Mesenchymal stem cell (in vitro differentiated cells and primary cell): ENCODE measurements around the gene RHEX.

ENCODE experiments used
- DNase-seq: peaks from one replicate; pipeline ENCODE4 v3.0.0-alpha.2; 2013
- H2AFZ ChIP-seq: one replicate; pipeline ENCODE4 v1.6.1; 2013; ENCODE audit warnings: low read depth, mild to moderate bottlenecking, control low read depth, inconsistent platforms, low read length, moderate library complexity
- H2AK5ac ChIP-seq: 2 replicates; pipeline ENCODE4 v1.6.1; 2013; ENCODE audit warnings: low read length, moderate library complexity, mild to moderate bottlenecking, inconsistent platforms; ENCODE audit not compliant: severe bottlenecking
- H2BK120ac ChIP-seq: one replicate; pipeline ENCODE4 v1.6.1; 2013; ENCODE audit warnings: low read depth, mild to moderate bottlenecking, inconsistent platforms, low read length, moderate library complexity
- H2BK12ac ChIP-seq, 2 experiments: one replicate each; pipeline ENCODE4 v1.6.1; 2013; ENCODE audit warnings: inconsistent platforms in 2 of 2, low read length in 2 of 2, mild to moderate bottlenecking in 2 of 2, moderate library complexity in 2 of 2, control low read depth in 1 of 2
- H2BK15ac ChIP-seq: one replicate; pipeline ENCODE4 v1.6.1; 2013; ENCODE audit warnings: mild to moderate bottlenecking, low read depth, inconsistent platforms; ENCODE audit not compliant: poor library complexity, severe bottlenecking
- H2BK5ac ChIP-seq: 2 replicates; pipeline ENCODE4 v1.6.1; 2013; ENCODE audit warnings: low read depth, mild to moderate bottlenecking, low read length, control low read depth, inconsistent platforms; ENCODE audit not compliant: poor library complexity, severe bottlenecking
- H3K14ac ChIP-seq, 2 experiments: one replicate each; pipeline ENCODE4 v1.6.1; 2013; ENCODE audit warnings: inconsistent platforms in 2 of 2, low read length in 2 of 2, control low read depth in 1 of 2, mild to moderate bottlenecking in 1 of 2, moderate library complexity in 1 of 2
- H3K18ac ChIP-seq, 2 experiments: one replicate each; pipeline ENCODE4 v1.6.1; 2013; ENCODE audit warnings: inconsistent platforms in 2 of 2, low read length in 2 of 2, control low read depth in 1 of 2, low read depth in 1 of 2, mild to moderate bottlenecking in 1 of 2
- H3K23ac ChIP-seq, 2 experiments: one replicate each; pipeline ENCODE4 v1.6.1; 2013; ENCODE audit warnings: inconsistent platforms in 2 of 2, low read length in 2 of 2, mild to moderate bottlenecking in 2 of 2, moderate library complexity in 2 of 2, control low read depth in 1 of 2
- H3K27ac ChIP-seq: 2 replicates; pipeline ENCODE4 v1.5.1; 2013; ENCODE audit warnings: mild to moderate bottlenecking, moderate library complexity, low read length, control low read depth, inconsistent platforms; ENCODE audit not compliant: poor library complexity, severe bottlenecking
- H3K27me3 ChIP-seq, 2 experiments: 2 replicates each; pipeline versions ENCODE4 v1.6.1 to v1.7.0; 2013; ENCODE audit warnings: low read length in 2 of 2, mild to moderate bottlenecking in 2 of 2, moderate library complexity in 2 of 2, control low read depth in 1 of 2, inconsistent platforms in 1 of 2; ENCODE audit not compliant: control insufficient read depth in 1 of 2, insufficient read depth in 1 of 2
- H3K36me3 ChIP-seq, 2 experiments: 2 replicates each; pipeline versions ENCODE4 v1.6.1 to v1.7.0; 2013; ENCODE audit warnings: low read length in 2 of 2, control low read depth in 1 of 2, inconsistent platforms in 1 of 2, low read depth in 1 of 2, mild to moderate bottlenecking in 1 of 2; ENCODE audit not compliant: insufficient read depth in 2 of 2, control insufficient read depth in 1 of 2
- H3K4ac ChIP-seq, 2 experiments: one replicate each; pipeline ENCODE4 v1.6.1; 2013; ENCODE audit warnings: inconsistent platforms in 2 of 2, low read length in 2 of 2, mild to moderate bottlenecking in 2 of 2, moderate library complexity in 2 of 2, control low read depth in 1 of 2, low read depth in 1 of 2
- H3K4me1 ChIP-seq: 2 replicates; pipeline ENCODE4 v1.6.1; 2013; ENCODE audit warnings: low read depth, low read length, control low read depth; ENCODE audit not compliant: control insufficient read depth, insufficient read depth
- H3K4me2 ChIP-seq: 2 replicates; pipeline ENCODE4 v1.6.1; 2013; ENCODE audit warnings: low read length, mild to moderate bottlenecking, inconsistent platforms; ENCODE audit not compliant: poor library complexity, severe bottlenecking
- H3K4me3 ChIP-seq, 2 experiments: 2 replicates each; pipeline versions ENCODE4 v1.5.1 to v1.7.0; 2013; ENCODE audit warnings: low read length in 2 of 2, mild to moderate bottlenecking in 2 of 2, control low read depth in 1 of 2, low read depth in 1 of 2; ENCODE audit not compliant: insufficient read depth in 1 of 2
- H3K79me1 ChIP-seq: replicated peaks from 2 replicates; pipeline ENCODE4 v1.6.1; 2013; ENCODE audit warnings: mild to moderate bottlenecking, control low read depth, low read length, inconsistent platforms; ENCODE audit not compliant: poor library complexity, severe bottlenecking
- H3K9ac ChIP-seq: 2 replicates; pipeline ENCODE4 v1.7.0; 2013; ENCODE audit warnings: mild to moderate bottlenecking, low read length, moderate library complexity
- H3K9me3 ChIP-seq: 2 replicates; pipeline ENCODE4 v1.7.0; 2013; ENCODE audit warnings: mild to moderate bottlenecking, low read length; ENCODE audit not compliant: control insufficient read depth
- H4K8ac ChIP-seq: one replicate; pipeline ENCODE4 v1.6.1; 2013; ENCODE audit warnings: inconsistent platforms, mild to moderate bottlenecking, low read length, moderate library complexity
- H4K91ac ChIP-seq: one replicate; pipeline ENCODE4 v1.6.1; 2013; ENCODE audit warnings: mild to moderate bottlenecking, low read length, inconsistent platforms
- WGBS: methylation state at CpG from one replicate; pipeline ENCODE4 v1.1.7; 2013; ENCODE audit warnings: mixed read lengths; 5-methylcytosine and 5-hydroxymethylcytosine counted together

RHEX gene

GRCh38 chr1:206030191-206030590 lies 22.8 kb upstream of the RHEX start:
- no peak overlapping the region for H3K27ac ChIP-seq
- no peak overlapping the region for H2BK120ac ChIP-seq
- H4K91ac ChIP-seq, result no peak overlapping the region
- no peak overlapping the region for H2BK15ac ChIP-seq
- H3K36me3 ChIP-seq, result no peaks in the 10 kb centered on the region
- no peak overlapping the region for H4K8ac ChIP-seq
- no peak overlapping the region for H3K4ac ChIP-seq
- no peak overlapping the region for H2AK5ac ChIP-seq
- no peak overlapping the region for H3K9ac ChIP-seq
- H3K14ac ChIP-seq, result no peak overlapping the region
- no peak overlapping the region for H2BK12ac ChIP-seq
- H2AFZ ChIP-seq, result no peak overlapping the region
- H3K4me2 ChIP-seq, result no peak overlapping the region
- no peak overlapping the region for H3K23ac ChIP-seq
- no peak for DNase-seq
- WGBS, result 89% methylated on average over 3 of the region's 4 CpGs
- H2BK5ac ChIP-seq, result no peak overlapping the region
- H3K4me1 ChIP-seq, result peaks cover 5% of the 10 kb centered on the region
- no peak overlapping the region for H3K4me3 ChIP-seq
- peaks cover 0 to 17% of the 10 kb centered on the region in 2 experiments for H3K27me3 ChIP-seq
- H3K18ac ChIP-seq, result no peak overlapping the region
- peaks cover 1% of the 10 kb centered on the region for H3K79me1 ChIP-seq
- H3K9me3 ChIP-seq, result no peaks in the 10 kb centered on the region

GRCh38 chr1:206030714-206031113 lies 22.3 kb upstream of the RHEX start:
- no peak overlapping the region for H3K14ac ChIP-seq
- no peak overlapping the region for H2AFZ ChIP-seq
- no peak overlapping the region for H3K23ac ChIP-seq
- H2AK5ac ChIP-seq, result no peak overlapping the region
- DNase-seq, result peak; percentile 60
- no peaks in the 10 kb centered on the region for H3K36me3 ChIP-seq
- H3K27ac ChIP-seq, result no peak overlapping the region
- no peak overlapping the region for H3K4me3 ChIP-seq
- H3K18ac ChIP-seq, result no peak overlapping the region
- H3K4ac ChIP-seq, result no peak overlapping the region
- WGBS, result 9% methylated on average over 3 of the region's 4 CpGs
- peaks cover 0 to 22% of the 10 kb centered on the region in 2 experiments for H3K27me3 ChIP-seq
- no peak overlapping the region for H2BK5ac ChIP-seq
- H3K79me1 ChIP-seq, result peaks cover 1% of the 10 kb centered on the region
- H2BK15ac ChIP-seq, result no peak overlapping the region
- no peak overlapping the region for H3K9ac ChIP-seq
- peaks cover 5% of the 10 kb centered on the region for H3K4me1 ChIP-seq
- H4K8ac ChIP-seq, result no peak overlapping the region
- no peak overlapping the region for H2BK120ac ChIP-seq
- no peak overlapping the region for H4K91ac ChIP-seq
- H2BK12ac ChIP-seq, result no peak overlapping the region
- no peaks in the 10 kb centered on the region for H3K9me3 ChIP-seq
- no peak overlapping the region for H3K4me2 ChIP-seq

GRCh38 chr1:206032380-206033140 lies 20.4 kb upstream of the RHEX start:
- no peaks in the 10 kb centered on the region for H3K36me3 ChIP-seq
- H3K27me3 ChIP-seq, result peaks cover 0 to 38% of the 10 kb centered on the region in 2 experiments
- no peak overlapping the region for H3K14ac ChIP-seq
- H3K9me3 ChIP-seq, result no peaks in the 10 kb centered on the region
- H3K4ac ChIP-seq, result no peak overlapping the region
- H2BK120ac ChIP-seq, result no peak overlapping the region
- H4K91ac ChIP-seq, result no peak overlapping the region
- H3K4me3 ChIP-seq, result no peak overlapping the region
- 76% methylated on average over 3 of the region's 5 CpGs for WGBS
- no peak for DNase-seq
- H3K18ac ChIP-seq, result no peak overlapping the region
- H4K8ac ChIP-seq, result no peak overlapping the region
- H2BK15ac ChIP-seq, result no peak overlapping the region
- H2AK5ac ChIP-seq, result no peak overlapping the region
- H3K4me2 ChIP-seq, result no peak overlapping the region
- H3K9ac ChIP-seq, result no peak overlapping the region
- no peak overlapping the region for H2BK5ac ChIP-seq
- H3K79me1 ChIP-seq, result peaks cover 1% of the 10 kb centered on the region
- no peak overlapping the region for H2BK12ac ChIP-seq
- H3K23ac ChIP-seq, result no peak overlapping the region
- no peak overlapping the region for H2AFZ ChIP-seq
- peaks cover 5% of the 10 kb centered on the region for H3K4me1 ChIP-seq
- no peak overlapping the region for H3K27ac ChIP-seq

DNA sequence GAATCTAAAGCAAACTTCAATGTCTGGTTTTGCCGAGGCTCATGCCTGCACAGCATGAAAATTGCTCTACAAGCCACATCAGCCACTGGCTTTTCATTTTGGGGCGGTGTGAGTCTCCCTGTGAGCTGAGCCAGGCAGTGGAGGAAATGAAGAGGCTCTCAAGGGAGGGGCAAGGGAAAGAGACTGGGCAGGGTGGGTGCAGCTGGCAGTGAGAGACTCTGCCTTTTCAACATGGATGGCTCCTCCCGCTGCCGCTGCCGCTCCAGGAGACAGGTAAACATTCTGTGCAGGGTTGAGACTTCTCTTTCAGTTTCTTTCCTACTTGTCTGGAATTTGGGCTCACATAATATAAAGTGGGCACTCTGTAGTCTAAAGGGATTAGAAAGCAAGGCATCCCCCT lies 17.9 kb upstream of the RHEX start:
- 100% methylated on average over 5 of the region's 5 CpGs for WGBS
- H3K14ac ChIP-seq, result no peak overlapping the region
- H2AK5ac ChIP-seq, result no peak overlapping the region
- no peak overlapping the region for H2BK15ac ChIP-seq
- H4K91ac ChIP-seq, result no peak overlapping the region
- H2BK12ac ChIP-seq, result no peak overlapping the region
- no peak overlapping the region for H2AFZ ChIP-seq
- H3K23ac ChIP-seq, result no peak overlapping the region
- H2BK120ac ChIP-seq, result no peak overlapping the region
- H3K27ac ChIP-seq, result no peak overlapping the region
- H3K27me3 ChIP-seq, result peaks cover 0 to 49% of the 10 kb centered on the region in 2 experiments
- H3K4me3 ChIP-seq, result no peak overlapping the region
- DNase-seq, result no peak
- peaks cover 5% of the 10 kb centered on the region for H3K4me1 ChIP-seq
- H3K36me3 ChIP-seq, result no peaks in the 10 kb centered on the region
- H3K9me3 ChIP-seq, result no peaks in the 10 kb centered on the region
- H2BK5ac ChIP-seq, result no peak overlapping the region
- no peak overlapping the region for H3K4ac ChIP-seq
- no peak overlapping the region for H3K4me2 ChIP-seq
- no peak overlapping the region for H3K18ac ChIP-seq
- H3K79me1 ChIP-seq, result no peaks in the 10 kb centered on the region
- H4K8ac ChIP-seq, result no peak overlapping the region
- no peak overlapping the region for H3K9ac ChIP-seq
